ENCODE measurements around the gene LRRC18.

The LRRC18 gene

GRCh38 chr10:48887982-48888381, 51.7 kb downstream of the LRRC18 start:
- in situ Hi-C loops (cut with MboI; ENCODE audit: low sequenced_read_pairs, unreplicated experiment): no loop called here

GRCh38 chr10:48885376-48885775, 54.3 kb downstream of the LRRC18 start:
- in situ Hi-C loops (cut with MboI; ENCODE audit: low sequenced_read_pairs, unreplicated experiment): no loop called here
- no peak for DNase-seq (ENCODE audit: low spot score)
- TF ChIP-seq, protein P1, sequence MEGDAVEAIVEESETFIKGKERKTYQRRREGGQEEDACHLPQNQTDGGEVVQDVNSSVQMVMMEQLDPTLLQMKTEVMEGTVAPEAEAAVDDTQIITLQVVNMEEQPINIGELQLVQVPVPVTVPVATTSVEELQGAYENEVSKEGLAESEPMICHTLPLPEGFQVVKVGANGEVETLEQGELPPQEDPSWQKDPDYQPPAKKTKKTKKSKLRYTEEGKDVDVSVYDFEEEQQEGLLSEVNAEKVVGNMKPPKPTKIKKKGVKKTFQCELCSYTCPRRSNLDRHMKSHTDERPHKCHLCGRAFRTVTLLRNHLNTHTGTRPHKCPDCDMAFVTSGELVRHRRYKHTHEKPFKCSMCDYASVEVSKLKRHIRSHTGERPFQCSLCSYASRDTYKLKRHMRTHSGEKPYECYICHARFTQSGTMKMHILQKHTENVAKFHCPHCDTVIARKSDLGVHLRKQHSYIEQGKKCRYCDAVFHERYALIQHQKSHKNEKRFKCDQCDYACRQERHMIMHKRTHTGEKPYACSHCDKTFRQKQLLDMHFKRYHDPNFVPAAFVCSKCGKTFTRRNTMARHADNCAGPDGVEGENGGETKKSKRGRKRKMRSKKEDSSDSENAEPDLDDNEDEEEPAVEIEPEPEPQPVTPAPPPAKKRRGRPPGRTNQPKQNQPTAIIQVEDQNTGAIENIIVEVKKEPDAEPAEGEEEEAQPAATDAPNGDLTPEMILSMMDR (IDR thresholded peaks at IDR 0.05; ENCODE audit: borderline replicate concordance, control extremely low read depth, extremely low read depth, insufficient read depth, missing control alignments): no peak

More at GRCh38 chr10:48887982-48888381, 51.7 kb downstream of the LRRC18 start:
- DNase-seq (ENCODE audit: low spot score): no peak
- TF ChIP-seq, protein P1 (IDR thresholded peaks at IDR 0.05; ENCODE audit: borderline replicate concordance, control extremely low read depth, extremely low read depth, insufficient read depth, missing control alignments): no peak

DNA sequence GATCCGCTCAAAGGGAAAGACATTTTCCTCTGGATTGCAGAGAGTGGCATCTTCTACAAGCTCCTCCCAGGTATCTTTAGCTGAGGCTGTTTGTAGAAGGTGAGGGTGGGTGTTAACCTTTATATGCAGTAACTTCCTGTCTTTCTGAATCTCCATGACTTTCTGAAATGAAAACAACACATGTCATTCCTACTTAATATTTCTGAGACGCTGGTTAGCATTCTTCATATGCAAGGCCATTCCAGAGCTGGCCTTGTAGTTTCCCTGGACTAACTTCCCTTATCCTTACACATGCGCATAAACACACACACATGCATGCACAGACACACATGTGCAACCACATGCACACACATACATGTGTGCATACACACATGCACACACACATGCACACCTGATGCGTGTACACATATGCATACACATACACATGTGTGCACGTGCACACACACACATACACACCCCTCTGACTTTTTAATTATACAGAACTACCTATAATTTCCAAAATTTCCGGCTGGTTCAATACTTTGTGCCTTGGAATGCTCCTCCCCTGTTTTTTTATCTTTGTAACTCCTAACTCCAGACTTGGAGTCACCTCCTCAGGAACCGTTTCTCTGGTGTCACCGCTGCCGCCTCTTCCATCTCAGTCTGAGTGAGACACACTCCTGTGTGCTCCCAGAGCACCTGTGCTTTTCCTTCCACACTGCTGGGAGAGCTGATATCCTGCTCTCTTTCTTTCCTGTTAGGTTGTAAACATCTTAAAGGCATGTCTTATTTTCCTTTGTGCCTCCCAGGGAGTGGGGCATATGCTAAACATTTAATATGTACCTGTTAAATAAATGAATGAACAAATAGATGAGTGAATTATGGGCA, 55.2 kb downstream of the LRRC18 start:
- no peak for DNase-seq (ENCODE audit: low spot score)
- TF ChIP-seq, protein P1 (IDR thresholded peaks at IDR 0.05; ENCODE audit: borderline replicate concordance, control extremely low read depth, extremely low read depth, insufficient read depth, missing control alignments): no peak
- in situ Hi-C loops (cut with MboI; ENCODE audit: low sequenced_read_pairs, unreplicated experiment): no loop called here

DNA sequence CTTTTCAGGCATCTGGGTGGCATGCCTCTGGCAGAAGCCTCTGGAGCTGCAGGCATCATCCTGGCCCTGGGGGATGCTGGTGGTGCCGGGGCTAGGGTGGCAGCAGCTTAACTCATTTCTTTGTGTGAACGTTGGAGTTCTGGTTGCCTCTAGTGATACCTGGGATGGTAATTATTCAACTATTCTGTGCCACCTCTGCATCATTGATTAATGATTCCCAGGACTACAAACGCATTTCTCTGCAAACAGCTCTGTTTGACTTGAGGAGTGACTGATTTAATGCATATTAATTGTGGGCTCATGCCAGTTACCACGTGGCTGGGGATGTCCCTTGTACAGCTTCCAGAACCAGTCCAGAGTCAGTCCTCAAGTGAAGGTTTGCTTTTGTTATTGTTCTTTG, 55.9 kb downstream of the LRRC18 start:
- no peak for DNase-seq (ENCODE audit: low spot score)
- TF ChIP-seq, protein P1 (IDR thresholded peaks at IDR 0.05; ENCODE audit: borderline replicate concordance, control extremely low read depth, extremely low read depth, insufficient read depth, missing control alignments): no peak
- in situ Hi-C loops (cut with MboI; ENCODE audit: low sequenced_read_pairs, unreplicated experiment): no loop called here

DNA sequence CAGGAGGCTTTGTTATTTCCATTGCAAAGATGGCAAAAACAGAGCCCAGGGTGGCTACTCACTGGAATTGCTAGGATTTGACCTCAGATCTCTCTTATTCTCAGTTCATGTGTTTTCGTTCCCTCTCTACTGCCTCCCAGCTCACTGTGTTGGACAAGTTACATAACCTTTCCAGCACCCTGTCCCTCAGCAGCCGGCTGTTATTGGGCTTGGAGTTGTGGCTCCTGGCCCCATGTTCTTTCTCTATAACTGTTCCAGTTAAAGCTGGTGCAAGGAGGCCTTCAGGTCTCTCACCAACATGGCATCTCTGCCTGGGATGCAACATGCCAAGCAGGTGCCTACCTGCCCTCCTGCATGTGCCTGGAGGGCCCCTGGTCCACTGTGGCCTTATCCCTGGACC, 56.8 kb downstream of the LRRC18 start:
- in situ Hi-C loops (cut with MboI; ENCODE audit: low sequenced_read_pairs, unreplicated experiment): no loop called here
- no peak for DNase-seq (ENCODE audit: low spot score)

DNA sequence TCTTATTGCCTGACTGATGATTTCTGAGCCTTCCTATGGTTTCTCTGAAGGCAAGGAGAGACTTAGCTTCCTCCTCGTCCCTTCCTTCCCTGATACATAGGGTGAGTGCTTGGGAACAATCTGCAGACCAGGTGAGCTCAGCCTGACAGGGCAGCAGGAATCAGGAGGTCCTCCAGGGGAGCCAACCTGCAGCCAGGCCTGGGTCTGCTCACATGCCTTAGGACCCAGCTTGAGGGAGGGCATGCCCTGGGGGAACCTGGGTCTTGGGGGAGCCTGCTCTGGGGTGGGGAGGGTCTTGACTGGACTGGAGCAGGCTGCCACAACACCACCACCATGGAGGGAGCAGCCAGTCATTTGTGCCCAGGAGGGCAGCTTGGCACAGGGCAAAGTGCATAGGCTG, 57.7 kb downstream of the LRRC18 start:
- in situ Hi-C loops (cut with MboI; ENCODE audit: low sequenced_read_pairs, unreplicated experiment): no loop called here
- DNase-seq (ENCODE audit: low spot score): no peak
- TF ChIP-seq, protein P1 (IDR thresholded peaks at IDR 0.05; ENCODE audit: borderline replicate concordance, control extremely low read depth, extremely low read depth, insufficient read depth, missing control alignments): no peak

More for the DNA sequence above, 56.8 kb downstream of the LRRC18 start:
- TF ChIP-seq, protein P1 (IDR thresholded peaks at IDR 0.05; ENCODE audit: borderline replicate concordance, control extremely low read depth, extremely low read depth, insufficient read depth, missing control alignments): no peak
